ENCODE results near the gene AAR2. TPM values are rescaled to one million over a fixed set of nuclear protein-coding genes. Genes with fewer than 3 reads are reported as not detected.

AAR2 gene
- total RNA-seq, 8 experiments from 2014 or later, result 18.1 to 32.5 (median 24.2) TPM

DNA sequence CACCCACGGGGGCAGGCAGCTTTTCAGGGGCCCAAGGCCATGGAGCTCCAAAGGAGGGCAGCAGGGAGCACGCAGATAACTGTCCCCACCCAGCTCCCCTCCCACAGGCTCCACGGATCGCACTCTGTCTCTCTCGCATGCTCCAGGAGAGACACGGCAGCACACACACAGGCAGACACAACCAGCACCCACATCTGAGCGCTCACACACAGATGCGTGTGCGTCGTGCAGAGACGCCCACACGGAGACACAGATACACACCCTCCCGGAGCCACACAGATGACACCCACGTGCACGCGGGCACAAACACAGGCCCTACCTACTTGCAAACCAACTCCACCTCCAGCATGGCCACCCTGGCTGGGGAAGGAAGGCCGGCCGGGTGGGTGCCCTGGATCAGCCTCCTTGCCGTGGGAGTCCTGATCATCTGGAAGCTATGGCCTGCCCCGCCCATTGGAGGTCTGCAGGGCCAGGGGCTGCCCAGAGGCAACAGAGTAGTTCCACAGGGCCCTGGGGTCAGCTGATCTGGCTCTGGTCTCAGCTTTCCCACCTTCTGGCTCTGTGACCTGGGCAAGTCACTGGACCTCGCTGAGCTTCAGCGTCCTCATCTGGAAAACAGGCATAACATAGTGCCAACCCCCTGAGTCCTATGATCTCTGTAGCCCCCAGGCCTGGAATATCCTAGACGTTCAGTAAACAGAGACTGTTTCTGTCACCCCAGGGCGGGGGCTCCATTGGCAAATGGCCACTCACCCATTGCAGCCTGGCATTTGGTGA is 31.5 kb downstream of the AAR2 start:
- Histone ChIP-seq H3K4me3 (no peak overlapping the region), H3K4me1 (replicated peaks in 1 of 2) (peaks cover 0 to 3% of the 10 kb centered on the region in 2 donors), H3K27ac (no peak overlapping the region)
- in situ Hi-C loops (cut with MboI; ENCODE audit: low pct_unique_long_range_greater_than_20kb in 2 of 9, low sequenced_read_pairs in 9 of 9, unreplicated experiment in 9 of 9), result no loop called here
- 20 to 100% (median 90%) methylated on average over 1 to 5 of the region's 24 CpGs; no CpG with 5 or more reads in 5 of the 10 experiments for WGBS, 10 experiments
- peak in 2 of 8 experiments; percentile 62 to 64 for ATAC-seq (replicated peaks in 6 of 8)

DNA sequence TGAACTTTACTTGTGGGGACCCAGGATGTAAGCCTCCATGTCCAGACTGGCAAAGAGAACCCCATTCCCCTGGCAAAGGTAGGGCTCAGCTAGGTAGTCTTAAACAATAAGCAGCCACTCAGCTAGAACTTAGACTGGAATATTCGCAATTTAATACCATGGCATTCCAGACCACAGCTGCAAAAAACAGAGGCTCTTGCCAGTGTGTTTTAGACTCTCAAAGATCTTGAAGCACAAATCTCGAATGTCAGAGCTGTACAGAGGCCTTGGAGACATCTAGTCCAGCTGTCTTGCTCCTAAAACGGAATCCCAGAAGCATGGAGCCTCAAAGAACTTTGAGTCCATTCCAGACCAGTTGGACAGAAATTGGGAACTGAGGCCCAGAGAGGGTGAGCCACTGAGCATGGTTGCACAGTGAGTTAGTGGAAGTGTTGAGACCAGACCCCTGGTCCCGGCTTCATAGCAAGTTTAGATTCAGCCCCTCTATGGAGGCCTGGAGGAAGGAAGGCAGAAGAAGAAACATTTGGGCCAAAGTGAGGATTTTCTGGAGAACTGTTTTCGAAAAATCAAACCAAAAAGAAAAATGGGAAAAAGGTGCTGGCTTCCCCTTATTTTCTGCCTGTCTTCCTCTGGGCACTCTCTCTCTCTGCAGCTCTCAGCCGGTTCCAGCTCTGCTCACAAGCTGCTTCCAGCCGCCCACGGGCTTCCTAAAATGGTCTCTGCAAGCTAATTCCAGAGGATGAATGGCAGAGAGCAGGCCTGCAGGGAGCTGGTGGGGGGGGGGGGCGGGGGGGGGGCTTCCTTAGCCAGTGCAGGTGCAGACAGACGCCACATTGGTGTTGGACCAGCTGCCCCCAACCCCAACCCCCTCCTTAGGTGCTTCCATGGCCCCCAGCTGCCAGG is 32.4 kb downstream of the AAR2 start:
- 7 to 100% (median 77%) methylated on average over 1 to 5 of the region's 10 CpGs; no CpG with 5 or more reads in 2 of the 10 experiments for WGBS, 10 experiments
- Histone ChIP-seq H3K4me1 (replicated peaks in 1 of 2) (peaks cover 0 to 5% of the 10 kb centered on the region in 2 donors), H3K27ac (no peak overlapping the region), H3K4me3 (no peak overlapping the region)
- in situ Hi-C loops (cut with MboI; ENCODE audit: low pct_unique_long_range_greater_than_20kb in 2 of 9, low sequenced_read_pairs in 9 of 9, unreplicated experiment in 9 of 9), result no loop called here
- peak in 3 of 8 experiments; percentile 56 to 78 (median 67) for ATAC-seq (replicated peaks in 6 of 8)

DNA sequence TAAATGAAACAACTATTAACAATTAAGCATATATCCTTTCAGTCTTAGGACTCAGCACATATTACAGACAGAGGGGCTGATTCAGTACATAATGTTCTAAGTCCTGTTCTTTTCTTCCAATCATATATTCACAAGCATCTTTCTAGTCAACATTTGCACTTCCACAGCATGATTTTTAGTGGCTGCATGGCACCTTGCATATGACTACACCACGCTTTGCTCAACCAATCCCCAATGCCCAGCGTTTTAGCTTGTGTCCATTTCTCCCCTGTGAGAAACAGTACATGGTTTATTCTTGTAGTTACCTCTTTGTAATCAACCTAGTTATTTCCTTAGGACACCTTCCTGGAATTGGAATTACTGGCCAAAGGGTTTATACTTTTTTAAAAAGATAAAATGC is 33.2 kb downstream of the AAR2 start:
- H3K27ac ChIP-seq, result no peak overlapping the region
- no peak overlapping the region for H3K4me3 ChIP-seq
- peaks cover 5 to 12% of the 10 kb centered on the region in 2 donors for H3K4me1 ChIP-seq (replicated peaks in 1 of 2)
- 21 to 80% (median 74%) methylated on average over 1 to 2 of the region's 2 CpGs; no CpG with 5 or more reads in 2 of the 10 experiments for WGBS, 10 experiments
- in situ Hi-C loops (cut with MboI; ENCODE audit: low pct_unique_long_range_greater_than_20kb in 2 of 9, low sequenced_read_pairs in 9 of 9, unreplicated experiment in 9 of 9), result no loop called here
- no peak for ATAC-seq (replicated peaks in 6 of 8)

DNA sequence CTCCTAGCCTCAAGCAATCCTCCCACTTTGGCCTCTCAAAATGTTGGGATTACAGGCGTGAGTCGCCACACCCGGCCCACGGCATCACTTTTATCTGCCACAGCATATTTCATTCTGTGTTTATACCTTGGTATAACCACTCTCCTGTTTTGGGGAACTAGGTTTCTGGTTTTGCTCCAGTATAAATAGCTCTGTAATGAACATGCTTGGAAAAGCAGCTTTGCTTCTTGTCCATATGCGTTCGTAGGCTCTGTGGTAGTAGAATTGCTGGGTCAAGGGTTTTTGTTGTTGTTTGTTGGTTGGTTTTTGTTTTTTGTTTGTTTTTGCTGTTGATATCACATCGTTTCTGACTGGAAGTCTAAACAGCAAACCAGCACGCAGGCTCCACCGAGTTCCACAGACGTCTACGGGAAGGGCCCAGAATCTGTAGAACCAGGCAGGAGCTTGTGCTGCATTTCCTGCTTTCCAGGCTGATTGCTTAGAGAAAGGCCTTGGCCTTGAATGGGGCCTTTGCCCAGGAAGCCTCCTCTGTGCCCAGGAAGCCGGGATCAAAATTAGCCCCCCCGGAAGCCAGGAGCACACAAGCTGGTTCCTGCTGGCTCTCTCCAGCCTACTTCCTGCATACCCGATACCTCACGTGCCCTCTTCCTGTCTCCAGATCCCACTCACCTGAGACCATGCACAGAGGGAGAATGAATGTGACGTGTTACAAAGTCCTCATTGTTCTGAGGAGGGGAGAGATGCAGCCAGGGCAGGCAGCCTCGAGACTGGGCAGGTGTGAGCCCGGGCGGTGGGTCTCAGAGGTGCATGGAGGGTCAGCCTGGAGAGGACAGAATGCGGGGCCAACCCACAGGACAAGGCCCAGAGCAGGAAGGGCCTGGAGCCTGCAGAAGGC is 34.7 kb downstream of the AAR2 start:
- Histone ChIP-seq H3K27ac (no peak overlapping the region), H3K4me1 (replicated peaks in 1 of 2) (peaks cover 8 to 22% of the 10 kb centered on the region in 2 donors), H3K4me3 (no peak overlapping the region)
- no peak for ATAC-seq (replicated peaks in 6 of 8)
- WGBS, 10 experiments, result 65 to 100% (median 90%) methylated on average over 2 to 13 of the region's 20 CpGs; no CpG with 5 or more reads in 2 of the 10 experiments
- in situ Hi-C loops (cut with MboI; ENCODE audit: low pct_unique_long_range_greater_than_20kb in 2 of 9, low sequenced_read_pairs in 9 of 9, unreplicated experiment in 9 of 9), result loop anchor here in 1 of 9 experiments (10.0 kb wide), 1 partner anchor 164 kb away; no protein-coding TSS in a partner anchor

DNA sequence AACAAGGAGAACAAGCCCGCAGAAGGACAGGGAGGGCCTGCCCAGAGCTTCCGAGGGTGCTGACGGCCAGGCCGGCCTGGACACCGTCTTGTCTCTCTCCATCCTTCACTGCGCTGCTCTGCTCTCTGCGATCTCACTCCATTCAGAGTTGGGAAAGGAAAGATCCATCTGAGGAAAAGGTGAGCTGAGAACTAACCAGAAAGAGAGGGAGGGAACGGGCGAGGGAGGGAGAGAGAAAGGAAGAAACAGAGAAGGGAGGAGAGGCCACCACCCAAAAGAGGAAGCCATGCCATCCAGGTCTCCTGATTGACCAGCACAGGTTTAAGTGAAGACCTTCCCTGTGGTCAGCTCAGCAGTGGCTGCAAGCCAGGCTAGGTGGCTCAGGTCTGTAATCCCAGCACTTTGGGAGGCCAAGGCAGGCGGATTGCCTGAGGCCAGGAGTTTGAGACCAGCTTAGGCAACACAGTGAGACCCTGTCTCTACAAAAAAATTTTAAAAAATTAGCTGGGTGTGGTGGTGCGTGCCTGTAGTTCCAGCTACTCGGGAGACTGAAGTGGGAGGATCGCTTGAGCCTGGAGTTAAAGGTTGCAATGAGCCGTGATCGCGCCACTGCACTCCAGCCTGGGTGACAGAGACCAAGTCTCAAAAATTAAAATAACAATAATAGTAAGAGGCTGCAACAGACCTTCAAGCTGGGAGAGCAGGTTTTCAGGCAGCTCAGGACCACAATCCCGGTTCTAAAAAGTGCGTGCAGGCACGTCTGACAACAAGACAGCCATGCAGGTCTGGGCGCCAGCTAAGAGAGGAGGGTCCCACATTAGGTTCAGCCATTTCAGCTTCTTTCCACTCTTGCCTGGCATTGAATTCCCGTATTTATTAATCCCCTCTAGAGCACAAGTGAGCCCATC is 35.6 kb downstream of the AAR2 start:
- in situ Hi-C loops (cut with MboI; ENCODE audit: low pct_unique_long_range_greater_than_20kb in 2 of 9, low sequenced_read_pairs in 9 of 9, unreplicated experiment in 9 of 9), result loop anchor here in 1 of 9 experiments (10.0 kb wide), 1 partner anchor 163 kb away; no protein-coding TSS in a partner anchor
- H3K4me1 ChIP-seq (replicated peaks in 1 of 2), result peaks cover 8 to 22% of the 10 kb centered on the region in 2 donors
- H3K4me3 ChIP-seq, result no peak overlapping the region
- WGBS, 10 experiments, result 45 to 100% (median 85%) methylated on average over 1 to 14 of the region's 21 CpGs; no CpG with 5 or more reads in 1 of the 10 experiments
- ATAC-seq (replicated peaks in 6 of 8), result no peak
- H3K27ac ChIP-seq, result no peak overlapping the region

DNA sequence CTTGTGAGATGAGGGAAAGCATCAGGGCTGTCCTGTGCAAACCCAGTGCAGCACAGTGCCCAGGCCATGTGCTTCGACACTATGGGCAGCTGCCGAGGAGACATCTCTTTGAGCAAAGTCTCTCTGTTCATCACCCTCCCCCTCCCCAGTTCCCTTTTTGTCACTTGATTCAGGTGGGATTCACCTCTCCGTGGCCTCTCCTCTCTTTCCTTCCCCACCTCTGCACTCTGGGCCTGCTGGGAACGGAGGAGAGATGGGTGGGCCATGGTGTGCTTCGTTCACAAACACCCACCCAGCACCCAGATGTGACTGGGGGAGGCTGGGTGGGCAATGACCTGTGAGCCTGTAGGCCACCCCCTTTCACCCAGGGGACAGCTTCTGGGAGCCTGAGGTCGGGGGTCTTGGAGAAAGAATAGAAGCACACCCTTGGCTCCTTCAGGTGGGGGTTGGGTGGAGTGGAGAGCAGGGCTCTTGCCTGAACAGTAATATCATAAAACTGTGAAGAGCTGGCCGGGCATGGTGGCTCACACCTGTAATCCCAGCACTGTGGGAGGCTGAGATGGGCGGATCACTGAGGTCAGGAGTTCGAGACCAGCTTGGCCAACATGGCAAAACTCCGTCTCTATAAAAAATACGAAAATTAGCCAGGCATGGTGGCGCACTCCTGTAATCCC is 36.4 kb downstream of the AAR2 start:
- WGBS, 10 experiments, result 0 to 100% (median 80%) methylated on average over 1 to 4 of the region's 12 CpGs; no CpG with 5 or more reads in 5 of the 10 experiments
- no peak overlapping the region for H3K4me3 ChIP-seq
- H3K27ac ChIP-seq, result no peak overlapping the region
- ATAC-seq (replicated peaks in 6 of 8), result no peak
- in situ Hi-C loops (cut with MboI; ENCODE audit: low pct_unique_long_range_greater_than_20kb in 2 of 9, low sequenced_read_pairs in 9 of 9, unreplicated experiment in 9 of 9), result loop anchor here in 1 of 9 experiments (10.0 kb wide), 1 partner anchor 162 kb away; no protein-coding TSS in a partner anchor
- H3K4me1 ChIP-seq (replicated peaks in 1 of 2), result peaks cover 8 to 22% of the 10 kb centered on the region in 2 donors

DNA sequence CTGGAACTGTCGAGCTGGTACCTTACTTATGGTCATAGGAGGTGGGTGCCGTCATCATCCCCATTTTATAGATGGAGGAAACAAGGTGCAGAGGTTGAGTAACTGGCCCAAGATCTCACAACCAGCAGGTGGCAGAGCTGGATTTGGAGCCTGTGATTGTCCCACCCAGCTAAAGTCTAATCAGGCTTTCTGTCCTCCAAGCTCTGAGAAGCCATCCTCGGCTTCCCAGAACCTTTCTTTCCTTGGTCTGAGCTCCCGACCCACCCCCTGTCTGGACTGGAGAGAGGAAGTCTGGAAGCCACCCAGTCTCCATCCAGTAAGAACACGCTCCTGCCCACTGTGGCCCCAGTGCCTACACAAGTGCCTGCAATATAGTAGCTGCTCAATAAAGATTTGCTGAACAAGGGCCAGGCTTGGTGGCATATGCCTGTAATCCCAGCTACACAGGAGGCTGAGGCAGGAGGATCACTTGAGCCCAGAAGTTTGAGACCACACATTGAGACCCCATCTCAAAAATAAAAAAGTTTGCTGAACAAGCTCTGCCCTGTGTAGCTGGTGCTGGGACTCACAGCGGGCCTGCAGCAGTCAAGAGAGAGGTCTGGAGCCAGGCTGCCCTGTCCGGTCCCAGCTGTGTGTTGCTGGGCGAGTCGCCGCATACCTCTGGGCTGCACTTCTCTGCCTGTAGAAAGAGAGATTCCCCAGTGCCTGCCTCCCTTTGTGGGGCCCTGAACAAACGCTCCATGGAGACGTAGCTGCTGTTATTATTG is 37.3 kb downstream of the AAR2 start:
- WGBS, 10 experiments, result 10 to 100% (median 49%) methylated on average over 1 to 6 of the region's 12 CpGs; no CpG with 5 or more reads in 2 of the 10 experiments
- H3K4me3 ChIP-seq, result no peak overlapping the region
- H3K4me1 ChIP-seq (replicated peaks in 1 of 2), result peaks cover 8 to 22% of the 10 kb centered on the region in 2 donors
- peak in 5 of 8 experiments; percentile 44 to 86 (median 65) for ATAC-seq (replicated peaks in 6 of 8)
- in situ Hi-C loops (cut with MboI; ENCODE audit: low pct_unique_long_range_greater_than_20kb in 2 of 9, low sequenced_read_pairs in 9 of 9, unreplicated experiment in 9 of 9), result loop anchor here in 1 of 9 experiments (10.0 kb wide), 1 partner anchor 161 kb away; no protein-coding TSS in a partner anchor
- H3K27ac ChIP-seq, result peak overlapping the region in 1 of 2 donors; percentile 31

DNA sequence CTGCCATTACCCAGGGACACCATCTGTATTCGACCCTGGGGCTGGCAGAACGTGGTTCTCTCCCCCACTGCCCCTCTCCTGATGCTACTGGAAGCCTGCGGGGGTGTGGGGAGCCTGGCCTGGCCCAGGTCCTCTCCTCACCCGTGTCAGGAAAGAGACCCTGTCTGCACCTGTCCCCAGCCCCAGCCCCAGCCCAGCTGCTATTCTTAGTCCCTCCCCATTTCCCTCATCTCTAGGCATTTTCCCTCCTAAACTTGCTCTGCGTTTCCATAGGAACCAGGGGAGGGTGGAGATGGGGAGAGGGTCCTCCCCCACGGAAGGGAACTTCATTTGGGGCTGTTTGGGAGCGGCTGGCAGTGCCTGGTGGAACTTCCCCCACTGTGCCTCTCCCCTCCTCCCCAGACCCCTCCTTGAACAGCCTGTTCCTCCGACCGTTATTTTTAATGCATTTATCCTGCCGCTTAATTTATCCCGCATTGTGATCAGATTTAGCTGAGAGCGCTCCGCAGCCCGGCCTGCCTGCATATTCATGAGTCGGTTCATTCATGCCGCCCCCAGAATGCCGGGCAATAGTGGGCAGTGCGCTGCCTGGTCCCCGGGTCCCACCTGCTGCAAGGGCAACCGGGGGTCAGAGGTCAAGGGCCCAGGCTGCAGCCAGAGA is 38.0 kb downstream of the AAR2 start:
- 12% methylated on average over 7 of the region's 20 CpGs; no CpG with 5 or more reads in 9 of the 10 experiments for WGBS, 10 experiments
- peak in 5 of 8 experiments; percentile 76 to 87 (median 79) for ATAC-seq (replicated peaks in 6 of 8)
- in situ Hi-C loops (cut with MboI; ENCODE audit: low pct_unique_long_range_greater_than_20kb in 2 of 9, low sequenced_read_pairs in 9 of 9, unreplicated experiment in 9 of 9), result loop anchor here in 1 of 9 experiments (10.0 kb wide), 1 partner anchor 160 kb away; no protein-coding TSS in a partner anchor
- H3K4me3 ChIP-seq, result no peak overlapping the region
- peak overlapping the region in 1 of 2 donors; percentile 31 for H3K27ac ChIP-seq
- H3K4me1 ChIP-seq (replicated peaks in 1 of 2), result peaks cover 8 to 19% of the 10 kb centered on the region in 2 donors

DNA sequence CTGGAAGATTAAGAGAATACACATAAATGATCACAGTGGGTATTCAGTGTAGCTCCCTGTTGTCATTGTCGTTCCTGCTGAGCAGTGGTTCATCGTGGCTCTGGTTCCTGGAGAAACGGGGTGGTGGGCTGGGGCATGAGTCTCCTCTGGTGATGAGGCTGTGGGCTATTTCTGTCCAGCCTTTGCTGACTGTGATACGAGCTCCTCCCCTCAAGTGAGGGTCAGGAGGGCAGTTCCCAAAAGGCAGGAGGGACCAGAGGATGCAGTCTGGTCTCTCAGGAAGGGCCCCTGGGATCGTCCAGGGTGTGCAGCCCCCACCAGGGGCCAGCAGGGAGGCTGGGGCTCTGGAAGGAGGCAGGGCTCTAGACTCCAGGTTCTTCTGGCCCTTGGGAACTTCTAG is 38.7 kb downstream of the AAR2 start:
- Histone ChIP-seq H3K4me3 (no peak overlapping the region), H3K4me1 (replicated peaks in 1 of 2) (peaks cover 8 to 19% of the 10 kb centered on the region in 2 donors), H3K27ac (no peak overlapping the region)
- in situ Hi-C loops (cut with MboI; ENCODE audit: low pct_unique_long_range_greater_than_20kb in 2 of 9, low sequenced_read_pairs in 9 of 9, unreplicated experiment in 9 of 9), result loop anchor here in 1 of 9 experiments (10.0 kb wide), 1 partner anchor 160 kb away; no protein-coding TSS in a partner anchor
- ATAC-seq (replicated peaks in 6 of 8), result no peak
- WGBS, 10 experiments, result 37 to 89% (median 74%) methylated on average over 1 to 4 of the region's 5 CpGs; no CpG with 5 or more reads in 5 of the 10 experiments

All from motor neuron (in vitro differentiated cells).